AG08395 (cell line): ENCODE data around the gene AKAP6.

Experiments
- DNase-seq: peaks from one replicate; pipeline ENCODE4 v3.0.0; 2012; ENCODE audit warnings: mixed read lengths, low spot score

The AKAP6 gene

DNA sequence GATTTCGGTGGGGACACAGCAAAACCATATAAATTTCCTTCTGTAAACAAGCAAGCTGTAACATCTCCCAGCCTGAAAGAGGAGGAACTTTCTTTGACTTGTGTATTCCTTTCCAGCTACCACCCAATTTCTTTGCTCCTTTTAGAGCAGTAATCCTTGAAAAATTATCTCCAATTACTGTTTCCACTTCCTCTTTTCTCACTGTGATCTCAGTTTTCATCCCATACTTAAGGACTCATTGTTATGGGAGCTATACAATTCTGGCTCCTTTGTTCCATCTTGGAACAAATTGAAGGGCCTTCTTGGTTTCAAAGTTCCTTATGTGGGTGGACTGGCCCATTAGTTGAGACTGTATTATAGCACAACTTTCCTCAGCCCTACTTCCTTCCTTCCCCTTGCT, 152.6 kb downstream of the AKAP6 start:
- no peak for DNase-seq

DNA sequence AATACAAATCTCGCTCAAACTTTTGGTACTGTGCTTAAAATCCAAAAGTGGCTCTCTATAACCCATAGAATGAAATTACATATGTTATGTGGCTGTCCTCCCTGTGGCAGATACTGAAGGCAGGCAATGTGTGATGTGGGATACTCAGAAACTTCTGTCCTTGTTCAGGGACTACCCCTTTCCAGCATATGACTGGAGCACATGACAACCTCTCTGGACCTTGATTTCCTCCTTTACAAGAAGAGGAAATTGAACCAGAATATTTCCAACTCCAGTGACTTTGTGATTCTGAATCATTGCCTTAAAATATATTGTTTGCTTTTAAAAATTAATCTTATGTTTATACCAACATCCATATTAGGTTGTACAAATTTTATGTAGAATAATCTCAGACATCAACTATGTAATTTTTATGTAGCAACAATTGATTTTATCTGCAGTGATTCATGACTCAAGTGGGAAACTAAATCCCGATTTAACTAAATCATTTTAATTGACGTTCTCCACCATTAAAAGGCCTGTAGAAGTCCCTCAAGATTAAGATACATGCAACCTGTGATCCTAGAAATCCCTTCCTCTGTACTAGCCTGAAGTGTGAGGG, 162.4 kb downstream of the AKAP6 start:
- no peak for DNase-seq

DNA sequence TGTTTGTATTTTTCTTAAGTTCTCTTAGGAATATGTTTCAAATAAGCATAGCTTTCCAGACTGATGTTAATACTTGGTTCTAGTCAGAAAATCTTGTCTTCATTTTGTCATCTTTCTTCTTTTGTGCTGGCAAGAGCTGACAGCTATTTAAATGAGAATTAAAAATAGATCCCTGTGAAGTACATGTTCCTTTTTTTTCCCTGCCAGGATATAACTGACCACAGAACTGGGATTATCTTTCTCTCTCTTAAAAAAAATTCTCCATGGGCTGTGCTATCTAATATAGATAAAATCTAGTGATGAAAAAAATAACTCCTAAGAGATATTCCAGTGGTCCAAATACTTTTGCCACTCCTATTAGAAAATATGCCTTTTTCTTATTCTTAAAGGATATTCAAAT, 163.4 kb downstream of the AKAP6 start:
- no peak for DNase-seq

DNA sequence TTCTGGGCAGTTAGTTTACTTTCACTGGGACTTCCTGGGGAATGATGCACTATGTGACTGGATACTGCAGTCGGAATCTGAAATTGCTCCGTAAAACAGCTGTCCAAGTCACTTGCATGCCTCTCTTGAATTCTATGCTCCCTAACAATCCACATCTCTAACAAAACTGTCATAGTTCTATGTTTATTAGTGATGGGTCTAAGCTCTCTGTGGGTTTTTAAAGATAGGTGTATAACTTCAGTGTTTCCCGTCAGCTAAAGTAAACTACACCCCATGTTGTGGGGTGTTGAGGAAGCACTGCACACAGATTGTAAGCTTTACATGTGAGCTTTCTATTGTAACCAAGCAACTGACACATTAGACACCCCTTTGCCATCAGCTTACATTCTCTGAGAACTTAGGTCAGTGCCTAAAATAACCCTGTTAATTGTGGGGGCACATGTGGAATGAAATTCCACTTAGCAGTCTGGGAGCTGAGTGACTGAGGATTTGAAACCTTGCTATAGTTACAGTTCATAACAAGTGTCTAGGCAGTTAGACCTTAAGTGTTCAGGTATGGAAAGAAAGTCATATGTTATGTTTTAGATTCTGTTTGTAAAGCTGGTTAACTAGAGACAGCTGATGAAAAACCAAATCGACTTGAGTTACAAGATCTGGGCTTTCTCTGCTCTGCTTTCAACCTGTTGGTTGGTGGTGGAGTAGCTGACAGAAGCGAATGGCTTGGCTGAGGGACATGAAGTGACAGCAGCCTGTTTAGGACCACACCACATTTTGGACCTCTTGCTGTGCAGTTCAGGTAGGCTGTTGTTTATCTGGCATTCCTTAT, 165.7 kb downstream of the AKAP6 start:
- DNase-seq: peak; percentile 66

DNA sequence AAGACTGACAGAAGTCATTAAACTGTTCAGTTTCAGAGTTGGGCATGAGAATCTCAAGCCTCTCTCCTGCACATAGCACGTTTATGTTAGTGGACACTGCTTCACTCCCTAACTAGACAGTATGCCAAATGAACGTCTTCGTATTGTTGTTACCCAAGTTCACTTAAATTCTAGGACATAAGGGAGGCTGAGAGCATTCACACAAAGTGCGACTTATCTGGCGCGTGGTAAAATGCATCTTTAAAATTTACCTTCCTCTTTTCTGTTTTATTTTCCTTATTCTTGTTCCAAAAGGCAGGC, 166.3 kb downstream of the AKAP6 start:
- no peak for DNase-seq

DNA sequence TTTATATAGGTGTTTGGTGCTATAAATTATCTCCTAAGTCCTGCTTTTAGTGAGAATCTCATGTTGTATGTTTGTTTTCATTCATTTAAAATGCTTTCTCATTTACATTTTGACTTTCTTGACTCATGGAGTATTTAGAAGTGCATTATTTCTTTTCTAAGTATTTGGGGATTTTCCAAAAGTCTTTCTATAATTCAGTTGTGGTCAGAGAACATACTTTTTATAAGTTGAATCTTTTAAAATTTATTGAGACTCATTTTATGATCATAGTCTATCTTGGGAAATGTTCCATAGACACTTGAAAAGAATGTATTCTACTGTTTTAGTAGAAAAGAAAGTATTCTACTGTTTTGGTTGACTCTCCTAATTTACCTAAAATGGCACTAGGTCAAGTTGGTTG, 168.2 kb downstream of the AKAP6 start:
- DNase-seq: no peak

DNA sequence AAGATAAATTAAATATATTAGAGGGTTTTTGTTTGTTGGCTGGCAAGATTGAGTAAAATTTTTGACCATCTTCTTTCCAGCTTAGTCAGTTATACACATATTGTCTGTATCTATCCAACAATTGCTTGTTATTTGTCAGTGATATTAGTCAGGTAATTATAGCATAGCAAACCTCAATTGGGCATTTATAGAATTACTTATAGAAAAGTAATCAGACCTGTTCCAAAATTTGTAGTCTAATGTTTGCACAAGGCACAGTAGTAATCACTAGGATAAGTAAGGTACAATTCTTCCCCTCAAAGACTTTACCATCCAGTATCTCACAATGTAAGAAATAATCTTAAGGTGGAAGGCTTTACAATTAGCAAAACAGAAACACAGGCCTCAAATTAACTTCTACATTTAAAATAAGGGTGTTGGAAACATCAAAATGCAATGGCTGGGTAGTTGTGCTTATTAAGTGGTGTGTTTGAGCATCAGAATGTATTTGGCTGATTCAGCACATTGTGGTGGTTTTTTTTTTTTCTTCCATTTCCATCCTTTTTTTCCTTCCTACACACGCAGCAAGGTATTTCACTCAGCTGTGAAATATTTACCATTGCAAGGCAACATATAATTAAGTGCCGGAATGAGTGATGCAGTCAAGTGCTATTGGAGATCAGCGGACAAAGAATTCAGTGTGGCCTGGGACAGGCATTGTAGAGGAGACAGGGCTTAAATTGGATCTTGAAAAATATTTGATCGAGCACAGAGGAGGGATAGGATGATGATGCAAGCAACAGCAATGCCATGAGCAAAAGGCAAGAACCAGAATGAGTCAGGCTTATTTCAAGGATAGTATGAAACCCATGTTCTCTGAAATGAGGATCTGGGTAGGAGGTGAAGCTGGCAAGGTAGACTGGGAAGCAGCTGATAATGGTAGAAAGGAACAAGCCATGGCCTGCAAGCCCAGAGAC, 178.2 kb downstream of the AKAP6 start:
- DNase-seq: peak; percentile 75

DNA sequence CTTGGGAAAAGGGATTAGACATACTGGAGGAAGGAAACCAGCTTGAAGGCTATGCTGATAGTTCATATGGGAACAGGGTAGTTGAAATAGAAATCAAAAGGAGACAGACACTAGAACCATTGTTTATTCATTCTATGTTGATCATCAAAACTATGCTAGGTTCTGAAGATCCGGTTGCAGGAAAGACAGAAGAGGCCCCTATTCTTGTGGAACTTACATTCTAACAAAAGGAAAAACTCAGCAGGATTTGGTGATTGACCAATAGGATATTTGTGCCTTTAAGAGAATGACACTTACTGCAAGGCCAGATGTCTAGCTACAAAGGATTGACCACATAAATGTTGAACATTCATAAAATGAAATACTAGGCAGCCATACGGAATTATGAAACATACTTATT, 179.2 kb downstream of the AKAP6 start:
- peak; percentile 24 for DNase-seq

DNA sequence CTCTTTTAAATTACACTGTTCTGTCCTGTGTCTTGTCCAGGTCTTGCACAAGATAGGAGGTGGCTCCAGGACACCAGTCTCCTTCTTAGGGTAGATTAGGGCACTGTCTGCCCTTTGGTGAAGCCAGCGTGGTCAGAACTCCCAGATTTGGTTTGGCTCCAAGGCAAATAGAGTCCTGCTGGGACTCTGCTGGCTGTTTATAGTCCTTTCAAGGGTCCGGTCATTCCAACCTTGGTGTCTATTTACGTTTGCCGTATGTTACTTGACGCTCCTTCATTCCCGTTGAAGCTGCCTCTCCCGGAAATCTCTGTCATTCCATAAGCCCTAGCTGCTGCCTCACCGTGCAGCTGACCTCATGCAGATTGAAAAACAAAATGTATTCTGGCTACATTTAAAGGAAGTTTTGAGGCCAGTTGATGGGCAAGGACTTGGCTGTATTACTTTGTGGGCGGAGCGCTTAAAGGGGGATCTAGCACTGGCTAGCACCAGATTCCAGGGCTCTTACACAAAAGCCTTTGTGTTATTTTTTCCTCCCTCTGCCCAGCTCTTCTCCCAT, 180.6 kb downstream of the AKAP6 start:
- peak; percentile 91 for DNase-seq

DNA sequence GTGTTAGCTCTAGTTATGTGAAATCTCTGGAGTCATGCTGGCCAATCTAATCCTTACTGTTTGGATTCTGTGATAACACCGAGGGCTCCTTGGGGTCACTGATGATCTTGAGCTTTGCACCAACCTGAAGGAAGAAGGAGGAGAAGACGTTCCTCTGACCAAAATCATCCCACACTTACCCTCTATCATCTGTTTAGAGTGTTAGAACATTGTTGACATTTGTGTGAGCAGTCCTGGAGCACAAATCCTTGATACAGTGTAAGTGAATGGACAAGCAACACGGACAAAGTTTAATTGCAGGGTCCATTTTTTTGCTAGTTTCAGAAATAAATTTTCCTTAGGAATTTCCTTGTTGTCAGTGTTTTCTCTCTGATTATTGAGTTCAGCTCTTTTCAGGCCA, 181.7 kb downstream of the AKAP6 start:
- DNase-seq: no peak

DNA sequence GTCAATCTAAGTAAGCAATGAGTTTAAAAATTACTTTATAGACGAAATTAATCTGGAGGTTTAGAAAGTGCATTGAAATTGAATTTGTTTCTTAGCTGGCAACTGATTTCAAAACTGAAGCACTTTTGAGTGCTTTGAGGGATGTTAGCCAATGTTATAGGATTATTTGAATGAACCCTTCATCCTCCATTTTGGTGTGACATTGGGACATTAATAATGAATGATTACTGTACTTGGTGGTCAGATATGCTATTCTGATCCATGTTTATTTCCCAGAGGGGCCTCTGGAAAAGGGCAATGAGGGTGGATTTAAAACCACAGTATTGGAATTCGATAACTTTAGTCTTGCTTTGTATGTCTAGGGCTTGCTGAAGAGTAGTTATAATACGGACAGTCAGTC, 183.2 kb downstream of the AKAP6 start:
- DNase-seq: no peak

DNA sequence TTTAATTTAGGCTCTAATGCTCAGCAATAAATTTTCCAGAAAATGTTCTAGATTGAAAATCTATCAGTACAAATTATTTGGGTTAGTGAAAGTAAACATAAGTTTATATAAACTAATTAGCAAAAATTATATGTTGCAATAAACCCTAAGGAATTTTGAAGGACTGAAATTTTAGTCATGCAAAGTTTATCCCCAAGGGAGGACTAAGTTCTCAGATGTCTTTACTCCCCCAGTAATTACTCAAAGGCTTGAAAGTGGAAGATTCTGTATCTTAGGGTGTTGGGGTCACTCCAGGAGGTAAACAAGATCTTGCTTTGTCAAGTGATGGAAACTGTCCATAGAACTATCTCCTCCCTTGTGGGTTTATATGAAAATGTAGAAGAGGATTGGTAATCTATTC, 183.7 kb downstream of the AKAP6 start:
- no peak for DNase-seq

DNA sequence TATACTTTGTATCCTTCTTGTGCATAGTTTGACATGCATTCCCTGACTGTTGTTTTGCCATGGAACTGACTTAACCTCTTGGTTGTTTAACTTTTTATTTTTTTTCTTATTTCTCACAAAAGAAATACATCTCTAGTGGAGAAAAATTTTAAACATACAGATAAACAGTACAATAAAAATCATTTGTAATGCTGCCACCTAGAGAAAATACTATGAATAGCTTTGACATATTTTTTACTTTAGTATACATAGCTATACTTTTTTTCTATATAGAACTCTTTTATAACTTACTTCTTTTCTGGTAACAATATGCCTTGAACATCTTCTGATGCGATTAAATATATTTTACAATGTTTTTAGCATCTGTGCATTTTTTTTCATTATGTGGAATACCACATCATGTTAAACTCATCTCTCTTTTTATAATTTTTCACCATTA, 184.5 kb downstream of the AKAP6 start:
- no peak for DNase-seq

DNA sequence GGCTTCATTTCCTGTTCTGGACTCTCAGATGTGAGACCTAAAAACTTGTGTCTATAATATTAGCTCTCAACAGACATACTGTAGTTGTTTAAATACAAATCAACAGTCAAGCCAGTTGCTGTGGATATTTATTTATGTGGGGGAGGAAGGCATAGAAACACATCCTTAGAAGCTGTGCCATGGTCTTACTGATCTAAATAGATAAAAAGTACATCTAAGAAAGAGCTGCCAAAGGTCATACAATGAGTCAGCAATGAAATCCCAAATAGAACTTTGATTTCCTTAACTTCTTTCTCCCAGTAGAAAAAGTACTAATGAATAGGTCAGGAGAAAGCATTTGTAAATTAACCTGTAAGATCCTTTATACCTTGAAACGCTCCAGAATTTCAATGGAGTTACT, 185.1 kb downstream of the AKAP6 start:
- DNase-seq: no peak

DNA sequence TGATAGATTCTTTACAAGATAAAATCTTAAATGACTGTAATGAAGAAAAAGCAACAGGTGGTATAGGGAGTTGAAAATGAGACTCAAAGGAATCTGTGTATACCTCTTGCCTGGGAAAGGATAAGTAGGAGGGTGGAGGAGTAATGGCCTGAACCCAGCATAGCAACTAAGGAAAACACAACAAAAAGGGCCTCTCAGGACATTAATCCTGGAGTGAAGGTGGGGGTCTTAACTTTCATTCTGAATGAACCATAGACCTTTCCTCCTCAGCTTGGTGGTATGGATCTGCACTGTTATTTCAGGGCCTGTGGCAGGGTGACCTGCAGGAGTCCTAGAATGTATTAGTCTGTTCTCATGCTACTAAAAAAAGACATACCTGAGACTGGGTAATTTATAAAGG, 185.6 kb downstream of the AKAP6 start:
- no peak for DNase-seq

DNA sequence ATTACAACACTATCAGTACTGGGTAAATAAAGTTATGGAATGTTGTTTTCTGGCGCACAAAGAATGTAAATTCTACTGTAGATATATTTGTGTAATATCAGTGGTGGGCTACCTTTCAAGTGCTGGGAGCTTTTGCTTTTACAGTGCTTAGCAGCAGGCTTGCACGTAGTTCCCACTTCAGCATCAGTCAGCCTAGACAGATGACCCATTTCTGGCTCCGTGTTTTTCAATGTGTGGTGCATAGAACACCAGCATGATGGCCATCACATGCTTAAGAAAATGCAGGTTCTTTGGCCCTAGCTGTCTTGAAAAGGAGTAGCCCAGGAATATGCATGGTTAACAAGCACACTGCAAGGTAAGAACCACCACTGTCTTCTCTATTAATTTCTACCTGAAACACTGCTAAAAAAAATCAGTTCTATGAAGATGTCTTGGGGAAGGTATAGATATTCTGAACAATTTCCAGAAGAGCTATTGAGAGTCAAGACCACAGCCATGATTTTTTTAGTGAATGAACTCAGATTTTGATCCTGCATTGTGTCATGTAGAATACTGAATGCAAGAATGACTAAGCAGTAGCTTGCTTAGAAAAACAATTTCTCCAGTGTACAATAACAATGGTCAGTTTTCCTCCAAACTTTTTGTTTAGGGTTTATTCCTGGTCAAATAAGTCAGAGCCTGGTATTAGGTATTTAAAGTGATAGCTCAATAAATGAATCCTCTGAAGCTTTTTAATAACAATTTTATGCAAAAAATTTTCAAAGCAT, 195.7 kb downstream of the AKAP6 start:
- peak; percentile 22 for DNase-seq

DNA sequence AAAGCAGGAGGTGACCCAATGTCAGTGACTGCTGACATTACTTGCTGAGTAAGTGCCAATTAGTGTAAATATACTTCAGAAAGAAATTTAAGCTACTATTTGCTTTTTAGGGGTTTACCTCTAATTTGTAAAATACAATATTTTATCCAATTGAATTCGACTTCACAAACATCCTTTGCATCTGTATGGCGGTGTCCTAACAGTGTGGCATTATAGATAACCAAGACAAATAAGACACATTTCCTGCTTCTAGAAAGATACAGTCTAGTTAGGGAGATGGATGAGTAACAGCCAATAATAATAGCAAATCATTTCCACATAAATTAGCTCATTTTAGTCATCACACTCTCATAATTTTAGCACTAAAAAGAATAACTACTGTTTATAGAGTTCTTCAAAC, 196.5 kb downstream of the AKAP6 start:
- DNase-seq: no peak

DNA sequence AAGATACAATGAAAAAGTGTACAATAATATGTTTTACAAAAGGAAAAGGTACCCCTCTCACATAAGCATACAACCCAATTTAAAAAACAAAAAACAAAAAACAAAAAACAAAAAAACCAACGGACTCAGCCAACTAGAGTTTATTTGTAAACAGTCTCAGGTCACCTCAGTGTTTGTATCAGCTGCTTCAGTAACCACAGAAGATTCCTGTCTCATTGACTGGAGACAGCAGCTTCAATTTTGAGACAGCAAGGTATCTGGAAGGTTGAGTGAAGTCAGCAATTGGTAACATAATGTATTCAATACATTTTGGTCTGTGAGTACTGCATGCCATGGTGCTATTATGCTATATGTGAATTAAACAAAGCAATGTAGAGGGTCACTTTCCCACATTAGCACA, 201.7 kb downstream of the AKAP6 start:
- no peak for DNase-seq

DNA sequence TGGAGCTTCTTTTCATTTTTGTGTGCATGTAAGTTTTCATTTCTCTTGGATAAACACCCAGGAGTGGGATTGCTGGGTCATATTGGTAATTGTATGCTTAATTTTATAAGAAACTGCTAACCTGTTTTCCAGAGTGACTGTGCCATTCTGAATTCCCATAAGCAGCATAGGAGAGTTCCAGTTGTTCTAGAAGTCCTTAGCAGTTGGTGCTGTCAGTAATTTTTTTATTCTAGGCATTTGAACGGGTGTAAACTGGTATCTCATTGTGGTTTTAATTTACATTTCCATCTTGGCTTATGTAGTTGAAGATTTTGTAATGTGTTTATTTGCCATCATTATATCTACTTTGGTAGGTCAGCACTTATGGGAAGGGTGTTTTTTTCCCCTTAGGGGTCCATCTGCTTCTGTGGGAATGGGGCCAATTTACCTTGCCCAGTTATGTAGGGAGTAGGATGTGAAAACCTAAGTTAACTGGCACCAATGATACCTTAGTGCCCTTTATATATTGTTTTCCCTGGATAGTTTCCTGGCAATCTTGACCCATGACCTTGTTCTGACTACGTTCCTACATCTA, 202.9 kb downstream of the AKAP6 start:
- no peak for DNase-seq

DNA sequence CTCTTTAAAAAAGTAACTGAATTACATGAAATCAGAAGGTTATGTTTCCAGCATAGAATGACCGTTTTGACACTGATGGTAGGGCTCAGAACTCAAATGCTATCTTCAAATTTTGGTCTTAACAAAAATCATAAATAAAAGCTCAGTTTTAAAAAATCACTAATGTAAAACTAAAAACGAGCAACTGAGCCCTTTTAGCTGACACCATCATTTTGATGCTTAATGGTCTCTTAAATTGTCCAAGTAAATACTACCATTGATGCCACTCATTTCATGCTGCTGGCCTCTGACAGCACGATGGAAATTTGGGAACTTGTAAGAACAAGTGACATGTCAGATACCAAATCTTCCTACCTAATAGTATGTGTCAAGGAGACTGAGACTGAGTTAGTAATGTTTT, 205.0 kb downstream of the AKAP6 start:
- DNase-seq: no peak

DNA sequence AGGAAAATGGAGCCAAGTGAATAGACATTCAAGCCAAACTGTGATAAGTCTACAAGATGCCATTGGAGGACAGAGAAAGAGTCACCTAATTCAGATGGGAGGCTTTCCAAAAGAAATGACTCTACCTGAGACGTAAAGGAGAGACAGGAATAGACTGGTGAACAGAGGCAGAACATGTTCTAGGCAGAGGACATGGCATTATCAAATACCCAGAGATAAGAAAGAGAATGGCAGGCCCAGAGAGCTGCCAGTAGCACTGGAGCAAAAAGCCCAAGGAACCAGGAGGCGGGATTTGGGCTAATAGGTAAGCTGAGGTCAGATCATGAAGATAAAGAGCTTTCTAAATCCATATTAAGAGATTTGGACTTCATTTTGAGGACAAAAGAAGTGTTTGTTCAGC, 207.1 kb downstream of the AKAP6 start:
- DNase-seq: no peak

DNA sequence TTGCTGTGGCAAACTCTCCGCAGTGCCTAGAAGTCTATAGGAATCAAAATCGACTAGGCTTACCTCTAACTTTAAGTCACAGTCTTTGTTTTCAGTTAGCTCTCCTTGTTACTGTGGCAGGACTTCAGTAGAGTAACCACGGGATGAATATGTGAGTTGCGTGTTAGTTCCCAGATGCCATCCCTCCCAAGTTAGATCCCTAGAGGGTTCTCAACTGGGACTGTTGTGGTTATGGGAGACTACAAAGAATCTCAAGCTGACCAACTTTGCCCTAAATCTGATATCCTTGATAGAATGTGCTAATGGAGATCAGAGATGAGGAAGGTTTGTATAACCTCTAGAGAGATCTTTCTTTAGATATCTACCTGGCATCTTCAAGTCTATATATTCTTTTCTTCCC, 208.1 kb downstream of the AKAP6 start:
- DNase-seq: no peak
